ENCODE data around the gene SLF2.

SLF2 gene

GRCh38 chr10:100977436-100977835, 64.7 kb downstream of the SLF2 start:
- no peak for DNase-seq (ENCODE audit: extremely low read depth, low read depth)
- H3K4me3 ChIP-seq (replicated peaks; ENCODE audit: low read depth, low read length): no peak overlapping the region
- no peak for TF ChIP-seq CTCF (IDR thresholded peaks at IDR 0.05; ENCODE audit: low read depth, low read length, missing control alignments)

- H3K4me3 ChIP-seq (replicated peaks; ENCODE audit: low read depth, low read length): no peak overlapping the region
- TF ChIP-seq CTCF (IDR thresholded peaks at IDR 0.05; ENCODE audit: low read depth, low read length, missing control alignments): no peak
These were observed 65.5 kb downstream of the SLF2 start for GRCh38 chr10:100978121-100978900.

GRCh38 chr10:100978901-100979195, 66.1 kb downstream of the SLF2 start:
- no peak for DNase-seq (ENCODE audit: extremely low read depth, low read depth)
- TF ChIP-seq CTCF (IDR thresholded peaks at IDR 0.05; ENCODE audit: low read depth, low read length, missing control alignments): no peak
- H3K4me3 ChIP-seq (replicated peaks; ENCODE audit: low read depth, low read length): no peak overlapping the region

More at GRCh38 chr10:100978121-100978900, 65.5 kb downstream of the SLF2 start:
- no peak for DNase-seq (ENCODE audit: extremely low read depth, low read depth)

- no peak overlapping the region for H3K4me3 ChIP-seq (replicated peaks; ENCODE audit: low read depth, low read length)
- DNase-seq (ENCODE audit: extremely low read depth, low read depth): no peak
- no peak for TF ChIP-seq CTCF (IDR thresholded peaks at IDR 0.05; ENCODE audit: low read depth, low read length, missing control alignments)
These were observed 67.1 kb downstream of the SLF2 start for GRCh38 chr10:100979791-100980272.

GRCh38 chr10:100980311-100980710, 67.5 kb downstream of the SLF2 start:
- no peak for TF ChIP-seq CTCF (IDR thresholded peaks at IDR 0.05; ENCODE audit: low read depth, low read length, missing control alignments)
- no peak for DNase-seq (ENCODE audit: extremely low read depth, low read depth)
- no peak overlapping the region for H3K4me3 ChIP-seq (replicated peaks; ENCODE audit: low read depth, low read length)

GRCh38 chr10:100980711-100981110, 67.9 kb downstream of the SLF2 start:
- no peak overlapping the region for H3K4me3 ChIP-seq (replicated peaks; ENCODE audit: low read depth, low read length)
- no peak for DNase-seq (ENCODE audit: extremely low read depth, low read depth)
- TF ChIP-seq CTCF (IDR thresholded peaks at IDR 0.05; ENCODE audit: low read depth, low read length, missing control alignments): no peak
